NB4 (cell line): ENCODE results near the gene FBXO2.

Experiments
- CTCF ChIP-seq: IDR thresholded peaks from one replicate; pipeline ENCODE4 v1.5.1; 2012; ENCODE audit warnings: low read depth, low read length
- MAX ChIP-seq: IDR thresholded peaks from 2 replicates; pipeline ENCODE4 v1.6.1; 2011; ENCODE audit warnings: low read depth, low read length
- MYC ChIP-seq: IDR thresholded peaks from 2 replicates; pipeline ENCODE4 v1.6.1; 2011; ENCODE audit warnings: low read depth, low read length
- POLR2A ChIP-seq: IDR thresholded peaks from 2 replicates; pipeline ENCODE4 v1.6.1; 2011; ENCODE audit warnings: mild to moderate bottlenecking; ENCODE audit not compliant: insufficient read length; ENCODE audit errors: extremely low read depth

GRCh38 chr1:11658542-11658941, 4.3 kb upstream of the FBXO2 start:
- TF ChIP-seq CTCF (no peak), POLR2A (no peak), MAX (no peak), MYC (no peak)
